ENCODE data around the gene PNPLA2. TPM values are rescaled to one million over a fixed set of nuclear protein-coding genes. Genes with fewer than 3 reads are reported as not detected.

Gene PNPLA2
- total and polyA plus RNA-seq, 8 donors, result 59.1 to 234 (median 95.9) TPM

DNA sequence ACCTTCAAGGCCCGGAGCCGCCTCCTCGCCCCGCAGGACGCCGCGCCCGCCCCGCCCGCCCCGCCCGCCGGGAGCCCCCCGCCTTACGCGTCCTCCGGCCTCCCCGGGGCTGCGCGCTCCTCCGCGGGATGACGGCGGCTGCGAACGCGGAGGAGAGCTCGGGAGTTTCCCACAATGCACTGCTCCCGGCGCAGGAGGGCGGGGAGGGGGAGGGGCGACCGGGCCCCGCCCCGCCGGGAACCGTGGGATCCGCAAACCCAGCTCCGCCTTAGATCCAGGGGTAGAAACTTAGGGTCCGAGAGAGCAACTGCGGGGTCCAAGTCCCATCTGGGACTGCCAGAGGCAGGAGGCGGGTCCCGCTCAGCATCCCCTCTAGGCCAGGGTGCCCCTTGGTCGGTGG is 28.8 kb upstream of the PNPLA2 start, which contains the start of gene CEND1:
Gene CEND1 (minus strand): TSS at position 148 of the 400 bp plus-strand sequence. CDS start 1,514 bp downstream, outside the sequence.
- 6 to 9% methylated on average over 19 to 44 of the region's 44 CpGs for WGBS, 2 donors
- DNase-seq (peak in 2 of 6 donors; percentile 58 to 71), FAIRE-seq (no peak), ATAC-seq (no peak)
- no peaks in the 10 kb centered on the region for H3K9me3 ChIP-seq
- peaks cover 0 to 14% (median 4%) of the 10 kb centered on the region in 3 donors for H3K36me3 ChIP-seq
- H3K27ac ChIP-seq, result no peak within 1 kb of the TSS
- peaks cover 0 to 5% (median 0%) of the 10 kb centered on the region in 3 donors for H3K4me1 ChIP-seq
- intact Hi-C loops (cut with DNase I), result no loop called here
- no peaks in the 10 kb centered on the region for H3K27me3 ChIP-seq
- H3K4me3 ChIP-seq, result no peak within 1 kb of the TSS
- TF ChIP-seq, protein P1, sequence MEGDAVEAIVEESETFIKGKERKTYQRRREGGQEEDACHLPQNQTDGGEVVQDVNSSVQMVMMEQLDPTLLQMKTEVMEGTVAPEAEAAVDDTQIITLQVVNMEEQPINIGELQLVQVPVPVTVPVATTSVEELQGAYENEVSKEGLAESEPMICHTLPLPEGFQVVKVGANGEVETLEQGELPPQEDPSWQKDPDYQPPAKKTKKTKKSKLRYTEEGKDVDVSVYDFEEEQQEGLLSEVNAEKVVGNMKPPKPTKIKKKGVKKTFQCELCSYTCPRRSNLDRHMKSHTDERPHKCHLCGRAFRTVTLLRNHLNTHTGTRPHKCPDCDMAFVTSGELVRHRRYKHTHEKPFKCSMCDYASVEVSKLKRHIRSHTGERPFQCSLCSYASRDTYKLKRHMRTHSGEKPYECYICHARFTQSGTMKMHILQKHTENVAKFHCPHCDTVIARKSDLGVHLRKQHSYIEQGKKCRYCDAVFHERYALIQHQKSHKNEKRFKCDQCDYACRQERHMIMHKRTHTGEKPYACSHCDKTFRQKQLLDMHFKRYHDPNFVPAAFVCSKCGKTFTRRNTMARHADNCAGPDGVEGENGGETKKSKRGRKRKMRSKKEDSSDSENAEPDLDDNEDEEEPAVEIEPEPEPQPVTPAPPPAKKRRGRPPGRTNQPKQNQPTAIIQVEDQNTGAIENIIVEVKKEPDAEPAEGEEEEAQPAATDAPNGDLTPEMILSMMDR (IDR thresholded peaks at IDR 0.05), result no peak

DNA sequence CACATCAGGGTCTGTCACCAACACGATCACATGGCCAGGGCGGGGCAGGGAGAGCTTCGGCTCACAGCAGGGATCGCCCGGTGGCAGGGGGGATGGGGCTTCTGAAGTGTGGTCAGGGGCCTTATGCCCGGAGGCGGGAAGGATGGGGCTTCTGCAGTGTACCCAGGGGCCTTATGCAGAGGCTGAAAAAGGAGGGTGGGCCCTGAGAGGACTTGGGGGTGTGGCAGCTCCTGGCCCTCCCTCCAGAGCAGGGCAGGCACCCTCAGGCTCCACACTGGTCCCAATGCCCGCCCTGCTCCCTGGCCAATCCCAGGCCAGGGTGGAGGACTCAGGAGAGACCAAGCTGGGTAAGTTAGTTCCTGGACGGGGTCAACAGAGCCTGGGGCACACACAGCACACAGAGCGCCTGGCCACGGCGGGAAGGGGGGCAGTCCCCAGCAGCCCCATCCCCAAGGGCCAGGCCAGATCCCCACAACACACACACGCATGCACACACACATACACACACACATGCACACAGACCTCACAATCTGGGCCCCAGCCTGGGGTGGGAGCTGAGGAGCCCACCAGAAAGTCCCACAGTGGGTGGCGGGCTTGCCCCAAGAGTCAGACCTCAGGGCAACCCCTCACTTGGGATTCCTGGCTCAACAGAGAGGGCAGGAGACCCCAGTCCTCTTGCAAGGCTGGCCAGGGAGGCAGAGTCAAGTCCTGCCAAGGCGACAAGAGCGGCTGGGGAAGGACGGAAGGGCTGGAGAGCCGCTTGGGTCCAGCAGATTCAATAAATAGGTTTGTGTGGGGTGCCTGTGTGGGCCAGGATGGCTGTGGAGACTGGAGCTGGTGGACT is 27.8 kb upstream of the PNPLA2 start:
- no peak overlapping the region for H3K4me3 ChIP-seq
- H3K27me3 ChIP-seq, result no peaks in the 10 kb centered on the region
- intact Hi-C loops (cut with DNase I), result no loop called here
- H3K27ac ChIP-seq, result no peak overlapping the region
- 76 to 84% methylated on average over 18 of the region's 18 CpGs for WGBS, 2 donors
- H3K4me1 ChIP-seq, result peaks cover 0 to 5% (median 0%) of the 10 kb centered on the region in 3 donors
- DNase-seq, result peak in 2 of 6 donors; percentile 57 to 79
- FAIRE-seq, result no peak
- TF ChIP-seq, protein P1 (IDR thresholded peaks at IDR 0.05), result no peak
- H3K36me3 ChIP-seq, result peaks cover 0 to 14% (median 4%) of the 10 kb centered on the region in 3 donors
- ATAC-seq, result no peak
- H3K9me3 ChIP-seq, result no peaks in the 10 kb centered on the region

DNA sequence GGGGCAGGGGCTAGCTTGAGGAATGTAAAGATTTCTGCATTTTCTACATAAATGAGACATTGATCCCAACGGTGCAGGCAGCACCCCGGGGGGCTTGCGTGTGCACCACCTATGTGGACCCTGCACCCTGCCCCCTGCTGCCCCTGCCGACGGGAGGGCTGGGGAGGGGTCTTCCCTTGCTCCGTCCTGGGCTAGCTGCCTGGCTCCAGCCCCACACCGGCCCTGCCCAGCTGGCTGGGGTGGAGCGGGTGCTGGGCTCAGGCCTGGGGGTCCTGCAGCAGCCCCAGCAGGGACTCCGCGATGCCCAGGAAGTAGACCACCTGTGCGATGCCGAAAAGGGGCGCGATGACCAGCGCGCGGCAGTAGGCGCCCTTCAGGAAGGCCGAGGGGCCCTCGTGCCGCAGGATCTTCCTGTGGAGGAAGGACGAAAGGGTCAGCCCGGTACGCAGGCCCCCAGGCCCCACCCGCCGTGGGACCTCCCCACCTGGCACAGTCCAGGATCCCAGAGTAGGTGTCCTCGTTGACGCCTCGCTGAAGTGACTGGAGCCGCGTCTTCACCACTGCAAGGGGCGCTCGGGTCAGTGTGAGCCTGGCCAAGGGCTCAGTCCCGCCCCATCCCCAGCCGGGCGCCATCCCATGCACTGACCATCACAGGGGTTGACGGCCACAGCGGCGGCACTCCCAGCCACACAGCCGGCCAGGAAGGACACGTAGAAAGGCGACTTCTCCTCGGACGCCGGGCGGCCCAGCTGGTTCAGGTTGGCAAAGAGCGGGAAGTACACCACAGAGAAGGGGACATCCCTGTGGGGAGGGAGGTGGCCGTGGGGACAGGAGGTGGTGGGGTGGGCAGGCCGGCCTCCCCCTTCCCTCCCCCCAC is 26.8 kb upstream of the PNPLA2 start:
- FAIRE-seq, result no peak

DNA sequence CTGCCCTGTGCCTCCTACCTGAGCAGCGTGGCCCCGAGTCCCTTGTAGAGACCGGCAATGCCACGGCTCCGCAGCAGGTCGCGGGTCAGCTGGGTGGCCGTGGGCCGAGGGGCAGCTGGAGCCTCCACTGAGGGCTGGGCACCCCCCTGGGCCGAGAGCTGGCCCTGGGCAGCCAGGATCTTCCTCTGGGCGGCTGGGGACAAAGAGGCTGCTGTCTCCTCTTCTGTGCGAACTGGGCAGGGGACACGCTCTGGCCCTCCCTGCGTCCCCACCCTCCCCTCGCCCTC is 26.2 kb upstream of the PNPLA2 start:
- TF ChIP-seq, protein P1 (IDR thresholded peaks at IDR 0.05), result no peak
- intact Hi-C loops (cut with DNase I), result no loop called here
- peaks cover 0 to 14% (median 4%) of the 10 kb centered on the region in 3 donors for H3K36me3 ChIP-seq
- WGBS, 2 donors, result 85 to 90% methylated on average over 7 to 15 of the region's 15 CpGs
- FAIRE-seq (no peak), DNase-seq (peak in 2 of 6 donors; percentile 17 to 80), ATAC-seq (no peak)
- H3K4me3 ChIP-seq, result no peak overlapping the region
- H3K9me3 ChIP-seq, result no peaks in the 10 kb centered on the region
- H3K4me1 ChIP-seq, result peaks cover 8 to 14% (median 8%) of the 10 kb centered on the region in 3 donors
- H3K27ac ChIP-seq, result no peak overlapping the region
- no peaks in the 10 kb centered on the region for H3K27me3 ChIP-seq

More for the DNA sequence above, 26.8 kb upstream of the PNPLA2 start:
- H3K4me1 ChIP-seq, result peaks cover 5 to 11% (median 7%) of the 10 kb centered on the region in 3 donors
- DNase-seq (peak in 4 of 6 donors; percentile 17 to 83 (median 60)), ATAC-seq (no peak)
- intact Hi-C loops (cut with DNase I), result no loop called here
- H3K9me3 ChIP-seq, result no peaks in the 10 kb centered on the region
- no peak overlapping the region for H3K27ac ChIP-seq
- WGBS, 2 donors, result 87 to 92% methylated on average over 46 to 48 of the region's 49 CpGs
- TF ChIP-seq, protein P1 (IDR thresholded peaks at IDR 0.05), result no peak
- H3K4me3 ChIP-seq, result no peak overlapping the region
- H3K36me3 ChIP-seq, result peaks cover 0 to 14% (median 4%) of the 10 kb centered on the region in 3 donors
- H3K27me3 ChIP-seq, result no peaks in the 10 kb centered on the region
